Liver (tissue), 3 donors: ENCODE data around the gene MYCBPAP.

Experiments
- FOXA1 ChIP-seq: IDR thresholded peaks from 2 replicates; pipeline ENCODE4 v1.6.1; 2016; ENCODE audit warnings: antibody characterized with exemption
- JUND ChIP-seq, 2 donors: IDR thresholded peaks; 2 replicates each; pipeline ENCODE4 v1.6.1; 2016; ENCODE audit warnings: antibody characterized with exemption in 2 of 2
- NR2F2 ChIP-seq: IDR thresholded peaks from 2 replicates; pipeline ENCODE4 v1.6.1; 2016; ENCODE audit warnings: antibody characterized with exemption
- TF ChIP-seq, protein P1 (sequence below): fragments of 150-350 bp; IDR thresholded peaks from 2 replicates; pipeline ENCODE4 v1.5.1; 2017; ENCODE audit warnings: improper control_type of control experiment, low read depth, low read length; ENCODE audit not compliant: missing input control
- donor health status: healthy.
- donor health status: healthy.

DNA sequence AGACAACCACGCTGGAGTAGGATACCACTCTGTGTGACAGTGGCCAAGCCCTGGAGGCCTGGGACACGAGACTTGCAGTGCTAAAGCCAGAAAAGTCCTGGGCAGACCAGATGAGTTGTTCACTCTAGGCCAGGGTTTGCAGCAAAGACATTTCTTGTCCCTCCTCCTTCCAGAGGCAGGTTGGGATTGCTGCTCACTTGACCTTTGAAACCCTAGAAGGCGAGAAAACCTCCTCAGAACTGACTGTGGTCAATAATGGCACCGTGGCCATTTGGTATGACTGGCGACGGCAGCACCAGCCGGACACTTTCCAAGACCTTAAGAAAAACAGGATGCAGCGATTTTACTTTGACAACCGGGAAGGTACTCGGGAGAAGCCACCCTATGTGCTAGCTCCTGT is 14.5 kb downstream of the MYCBPAP start:
- TF ChIP-seq JUND (IDR thresholded peaks at IDR 0.05) (no peak), NR2F2 (no peak), FOXA1 (no peak)
- TF ChIP-seq, protein P1, sequence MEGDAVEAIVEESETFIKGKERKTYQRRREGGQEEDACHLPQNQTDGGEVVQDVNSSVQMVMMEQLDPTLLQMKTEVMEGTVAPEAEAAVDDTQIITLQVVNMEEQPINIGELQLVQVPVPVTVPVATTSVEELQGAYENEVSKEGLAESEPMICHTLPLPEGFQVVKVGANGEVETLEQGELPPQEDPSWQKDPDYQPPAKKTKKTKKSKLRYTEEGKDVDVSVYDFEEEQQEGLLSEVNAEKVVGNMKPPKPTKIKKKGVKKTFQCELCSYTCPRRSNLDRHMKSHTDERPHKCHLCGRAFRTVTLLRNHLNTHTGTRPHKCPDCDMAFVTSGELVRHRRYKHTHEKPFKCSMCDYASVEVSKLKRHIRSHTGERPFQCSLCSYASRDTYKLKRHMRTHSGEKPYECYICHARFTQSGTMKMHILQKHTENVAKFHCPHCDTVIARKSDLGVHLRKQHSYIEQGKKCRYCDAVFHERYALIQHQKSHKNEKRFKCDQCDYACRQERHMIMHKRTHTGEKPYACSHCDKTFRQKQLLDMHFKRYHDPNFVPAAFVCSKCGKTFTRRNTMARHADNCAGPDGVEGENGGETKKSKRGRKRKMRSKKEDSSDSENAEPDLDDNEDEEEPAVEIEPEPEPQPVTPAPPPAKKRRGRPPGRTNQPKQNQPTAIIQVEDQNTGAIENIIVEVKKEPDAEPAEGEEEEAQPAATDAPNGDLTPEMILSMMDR: no peak
